Measurements from ENCODE around the gene PAPOLG.

Gene PAPOLG

DNA sequence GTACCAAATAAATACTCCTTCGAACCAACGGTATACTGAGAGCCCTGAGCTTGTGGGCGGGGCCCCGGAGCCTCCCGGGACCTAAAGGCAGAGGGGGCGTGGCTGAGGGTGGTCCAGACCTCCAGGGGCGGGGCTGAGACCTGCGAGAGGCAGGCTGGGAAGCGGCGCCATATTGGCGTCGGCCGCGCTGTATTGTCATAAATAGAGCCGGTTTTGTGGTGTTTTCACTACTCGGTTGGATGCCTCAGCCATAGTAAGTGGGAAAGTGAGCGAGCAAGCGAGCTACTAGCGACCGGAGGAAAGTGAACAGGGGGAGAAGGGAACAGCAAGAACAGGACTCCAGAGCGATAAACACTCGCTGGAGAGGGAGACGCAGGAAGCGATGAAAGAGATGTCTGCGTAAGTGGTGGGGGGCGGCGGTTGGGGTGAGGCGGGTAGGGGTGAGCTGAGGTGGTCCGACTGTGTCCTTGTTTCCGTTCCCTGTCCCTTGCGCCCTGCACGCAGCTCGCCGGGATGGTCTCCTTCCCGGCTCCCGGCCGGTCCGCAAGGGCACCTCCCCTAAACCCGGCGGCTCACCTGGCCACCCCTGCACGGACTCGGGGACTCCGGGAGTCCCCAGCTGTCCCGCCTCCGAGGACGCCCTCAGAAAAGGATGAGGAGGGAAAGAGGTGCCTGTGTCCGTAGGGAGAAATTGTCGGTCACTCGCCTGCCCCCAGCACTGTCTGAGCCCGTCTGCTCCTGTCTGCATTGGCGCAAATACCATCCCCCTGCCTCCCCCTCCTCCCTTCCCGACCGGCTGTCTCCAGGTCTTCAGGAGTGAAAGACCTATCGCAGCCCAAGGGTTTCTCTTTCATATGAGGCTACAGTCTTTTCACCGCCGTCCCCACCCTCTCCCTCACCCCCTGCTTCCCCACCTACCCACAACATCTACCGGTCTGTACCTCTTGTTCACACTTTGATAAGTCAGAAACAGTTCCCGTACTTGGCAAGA is at the start of gene PAPOLG:
PAPOLG (plus strand) TSS at position 172 of the 991 bp plus-strand sequence; CDS start at position 383, 211 bp downstream.
- DNase-seq: peak; percentile 91

DNA sequence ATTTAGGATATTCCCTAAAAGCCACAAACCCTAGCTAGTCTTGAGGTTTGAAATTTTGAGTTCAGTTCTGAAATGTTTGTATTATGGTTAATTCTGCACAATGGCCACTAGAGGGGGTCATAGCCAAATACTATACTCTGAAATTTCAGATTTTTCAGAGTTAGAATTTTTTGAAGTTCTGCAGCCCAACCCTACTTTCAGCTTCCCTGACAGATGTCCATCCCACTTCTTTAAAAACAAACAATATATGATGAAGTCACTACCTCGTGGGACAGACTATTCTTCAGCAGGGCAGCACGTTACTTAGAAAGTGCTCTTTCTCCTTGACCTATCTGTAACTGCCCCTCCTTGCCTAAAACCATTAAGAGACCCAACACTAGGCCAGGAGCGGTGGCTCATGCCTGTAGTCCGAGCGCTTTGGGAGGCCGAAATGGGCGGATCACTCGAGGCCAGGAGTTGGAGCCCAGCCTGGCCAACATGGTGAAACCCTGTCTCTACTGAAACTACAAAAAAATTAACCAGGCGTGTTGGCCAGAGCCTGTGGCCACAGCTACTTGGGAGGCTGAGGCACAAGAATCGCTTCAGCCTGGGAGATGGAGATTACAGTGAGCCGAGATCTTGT is 48.2 kb upstream of the PAPOLG start:
- DNase-seq: peak; percentile 29

DNA sequence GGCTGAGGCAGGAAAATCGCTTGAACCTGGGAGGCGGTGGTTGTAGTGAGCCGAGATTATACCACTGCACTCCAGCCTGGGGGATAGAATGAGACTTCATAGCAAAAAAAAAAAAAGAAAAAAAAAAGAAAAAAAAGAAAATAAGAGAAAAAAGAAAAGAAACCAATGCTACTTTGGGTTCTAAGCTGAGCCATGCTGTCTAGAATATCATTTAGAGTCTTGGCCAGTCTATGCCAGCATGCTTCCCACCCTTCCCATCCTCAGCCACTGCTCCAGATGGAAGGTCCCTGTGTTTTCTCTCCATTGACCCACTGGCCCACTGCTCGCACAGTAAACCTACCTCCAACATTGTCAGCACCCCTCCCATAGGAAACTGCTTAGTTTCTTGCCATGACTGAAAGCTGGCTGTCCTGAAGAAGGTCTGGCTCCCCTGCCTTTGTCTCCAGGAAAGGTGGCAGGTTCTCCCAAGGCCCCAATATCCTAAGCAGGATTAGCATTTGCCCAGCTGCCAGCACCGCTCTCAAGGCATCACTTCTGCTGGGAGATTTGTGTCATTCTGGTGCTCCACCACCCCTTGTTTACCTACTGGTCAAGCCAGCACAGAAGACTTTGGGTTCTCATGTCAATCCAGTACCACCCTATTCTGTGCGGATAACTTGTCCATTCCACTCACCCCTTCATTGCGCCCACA is 47.3 kb upstream of the PAPOLG start:
- DNase-seq: no peak

DNA sequence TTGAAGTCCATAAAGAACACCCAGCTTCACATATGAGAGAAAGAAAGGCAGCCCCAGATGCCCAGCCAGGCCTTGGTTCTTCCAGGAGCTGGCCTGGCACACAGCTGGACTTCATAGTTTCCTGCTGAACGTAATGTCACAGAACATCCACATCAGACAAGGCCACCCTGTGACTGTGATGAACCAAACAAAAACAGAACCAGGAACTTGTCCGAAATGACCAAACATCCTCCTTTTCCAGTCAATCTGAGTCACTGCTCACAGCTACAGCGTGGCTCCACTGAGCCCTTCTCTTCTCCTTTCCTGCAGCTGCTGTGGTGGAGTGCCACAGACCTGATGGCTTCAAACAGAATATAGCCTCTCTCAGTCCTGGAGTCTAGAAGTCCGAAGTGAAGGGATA is 45.4 kb upstream of the PAPOLG start:
- no peak for DNase-seq

DNA sequence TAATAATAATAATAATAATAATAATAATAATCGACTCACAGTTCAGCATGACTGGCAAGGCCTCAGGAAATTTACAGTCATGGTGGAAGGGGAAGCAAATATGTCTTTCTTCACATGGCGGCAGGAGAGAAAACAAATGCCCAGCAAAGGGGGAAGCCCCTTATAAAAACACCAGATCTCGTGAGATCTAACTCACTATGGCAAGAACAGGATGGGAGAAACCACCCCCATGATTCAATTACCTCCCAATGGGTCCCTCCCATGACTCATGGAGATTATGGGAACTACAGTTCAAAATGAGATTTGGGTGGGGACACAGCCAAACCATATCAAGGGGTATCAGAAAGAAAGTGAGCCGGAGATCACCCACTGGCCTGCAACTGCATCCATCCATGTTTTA is 40.5 kb upstream of the PAPOLG start:
- no peak for DNase-seq

DNA sequence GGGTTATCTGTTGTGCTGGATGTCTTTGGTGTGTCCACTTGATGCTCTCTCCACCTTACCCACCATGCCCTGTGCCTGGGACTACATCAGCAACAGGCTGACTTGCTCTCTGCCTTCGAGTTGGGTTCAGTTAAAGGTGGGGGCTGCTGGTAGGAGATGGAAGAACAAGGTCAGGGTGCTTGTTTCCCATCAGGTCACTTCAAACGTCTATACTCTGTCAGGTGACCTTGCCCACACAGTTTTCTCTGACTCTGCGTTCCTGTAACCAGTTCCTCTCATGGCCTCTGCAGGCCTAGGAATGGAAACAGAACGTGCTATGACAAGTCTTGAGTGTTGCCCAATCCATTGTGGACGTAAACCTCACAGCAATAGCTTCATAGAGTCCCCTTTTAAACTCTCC is 38.4 kb upstream of the PAPOLG start:
- DNase-seq: no peak

DNA sequence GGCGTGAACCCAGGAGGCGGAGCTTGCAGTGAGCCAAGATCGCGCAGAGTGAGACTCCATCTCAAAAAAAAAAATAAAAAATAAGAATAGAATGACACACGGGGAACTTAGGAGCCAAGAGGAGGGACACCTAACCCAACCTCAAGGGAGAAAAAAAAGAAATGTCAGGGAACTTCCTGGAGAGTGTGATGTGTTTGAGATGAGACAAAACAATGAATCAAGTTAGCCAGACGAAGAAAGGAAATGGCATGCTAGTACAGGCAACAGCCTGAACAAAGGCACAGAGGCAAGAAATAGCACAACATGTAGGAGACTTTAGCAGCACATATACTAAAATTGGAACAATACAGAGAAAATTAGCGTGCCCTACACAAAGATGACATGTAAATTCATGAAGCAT is 36.7 kb upstream of the PAPOLG start:
- DNase-seq: no peak

DNA sequence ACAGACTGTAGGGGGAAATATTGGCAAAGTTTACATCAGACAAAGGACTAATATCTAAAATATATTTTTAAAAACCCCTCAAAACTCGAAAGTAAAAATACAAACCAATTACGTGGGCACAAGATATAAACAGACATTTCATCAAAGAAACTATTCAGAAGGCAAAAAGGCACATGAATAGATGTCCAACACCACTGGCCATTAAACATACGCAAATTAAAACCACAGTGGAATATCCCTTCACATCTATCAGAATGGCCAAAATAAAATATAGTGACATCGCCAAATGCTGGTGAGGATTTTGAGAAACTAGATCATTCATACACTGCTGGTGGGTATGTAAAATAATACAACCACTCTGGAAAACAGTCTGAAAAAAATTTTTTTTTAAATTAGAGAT is 30.6 kb upstream of the PAPOLG start:
- no peak for DNase-seq

DNA sequence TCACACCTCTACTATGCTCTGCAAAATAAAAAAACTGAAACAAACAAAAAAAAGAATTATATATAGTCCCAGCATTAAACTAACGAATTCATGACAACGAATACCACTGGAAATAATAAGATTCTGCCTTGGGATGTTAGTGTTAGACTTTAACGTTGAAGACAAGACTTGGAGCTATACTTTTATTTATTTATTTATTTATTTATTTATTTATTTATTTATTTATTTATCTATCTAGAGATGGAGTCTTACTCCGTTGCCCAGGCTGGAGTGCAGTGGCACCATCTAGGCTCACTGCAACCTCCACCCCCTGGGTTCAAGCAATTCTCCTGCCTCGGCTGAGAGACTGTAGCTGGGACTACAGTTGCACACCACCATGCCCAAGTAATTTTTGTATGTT is 27.2 kb upstream of the PAPOLG start:
- DNase-seq: no peak

DNA sequence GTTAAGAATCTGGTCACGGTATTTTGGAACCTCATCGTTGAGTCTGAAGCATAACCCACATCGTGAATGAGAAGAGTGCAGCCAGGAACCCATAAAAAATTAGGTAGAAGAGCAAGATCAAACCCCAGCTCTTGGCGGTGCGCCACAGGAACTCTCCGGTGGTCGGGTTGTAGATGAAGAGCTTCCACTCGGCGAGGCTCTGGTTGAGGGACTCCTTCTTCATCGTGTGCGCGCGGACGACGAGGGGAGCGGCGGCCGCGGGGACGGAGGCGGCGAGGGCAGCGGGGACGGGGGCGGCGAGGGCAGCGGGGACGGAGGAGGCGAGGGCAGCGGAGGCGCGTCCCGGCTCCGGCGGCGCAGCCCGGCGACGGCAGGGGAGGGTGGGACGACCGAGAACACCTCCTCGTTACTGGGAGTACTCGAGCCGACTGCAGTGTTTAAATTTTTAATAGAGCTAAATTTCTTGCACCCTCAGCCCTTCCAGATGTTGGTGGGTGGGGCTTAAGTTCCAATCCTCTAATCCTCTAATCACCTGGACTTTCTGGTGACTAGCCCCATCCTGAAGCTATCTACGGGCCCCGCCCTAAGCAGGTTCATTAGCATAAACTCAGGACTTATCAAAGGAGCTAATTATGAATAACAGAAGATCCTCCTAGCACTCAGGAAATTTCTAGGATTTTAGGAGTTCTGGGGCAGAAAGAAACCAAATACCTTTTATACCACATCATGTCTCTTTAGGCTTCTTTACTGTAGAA is 20.4 kb upstream of the PAPOLG start:
- DNase-seq: no peak

DNA sequence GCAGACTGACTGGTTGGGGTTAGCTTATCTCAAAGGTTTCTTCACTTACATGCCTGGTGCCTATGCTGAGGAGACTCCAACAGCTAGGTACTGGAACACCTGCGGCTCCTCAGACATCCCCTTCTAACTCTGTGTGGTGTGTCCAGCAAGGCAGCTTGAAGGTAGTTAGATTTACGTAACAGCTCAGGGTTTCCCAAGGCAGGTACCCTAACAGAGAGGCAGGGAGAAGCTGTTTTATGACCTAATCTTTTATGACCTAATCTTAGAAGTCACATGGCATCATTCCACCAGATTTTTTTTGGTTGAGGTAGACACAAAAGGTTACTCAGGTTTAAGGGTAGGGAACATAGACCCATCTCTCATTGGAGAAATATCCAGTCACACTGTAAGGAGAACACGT is 17.4 kb upstream of the PAPOLG start:
- DNase-seq: no peak

DNA sequence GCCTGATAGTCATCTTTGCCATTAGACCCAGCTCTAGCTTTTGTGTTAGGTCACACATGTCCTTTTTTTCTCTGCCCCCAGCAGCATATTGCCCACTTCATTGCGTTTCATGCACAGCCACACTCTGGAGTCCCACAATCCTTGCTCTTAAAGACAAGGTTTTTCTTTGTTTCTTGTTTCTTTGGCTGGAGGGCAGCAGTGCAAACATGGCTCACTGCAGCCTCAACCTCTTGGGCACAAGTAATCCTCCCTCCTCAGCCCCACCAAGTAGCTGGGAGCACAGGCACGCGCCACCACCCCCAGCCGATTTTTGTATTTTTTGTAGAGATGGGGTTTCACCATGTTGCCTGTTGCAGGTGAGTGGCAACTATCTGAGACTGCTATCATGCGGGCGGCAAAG is 16.9 kb upstream of the PAPOLG start:
- DNase-seq: no peak

DNA sequence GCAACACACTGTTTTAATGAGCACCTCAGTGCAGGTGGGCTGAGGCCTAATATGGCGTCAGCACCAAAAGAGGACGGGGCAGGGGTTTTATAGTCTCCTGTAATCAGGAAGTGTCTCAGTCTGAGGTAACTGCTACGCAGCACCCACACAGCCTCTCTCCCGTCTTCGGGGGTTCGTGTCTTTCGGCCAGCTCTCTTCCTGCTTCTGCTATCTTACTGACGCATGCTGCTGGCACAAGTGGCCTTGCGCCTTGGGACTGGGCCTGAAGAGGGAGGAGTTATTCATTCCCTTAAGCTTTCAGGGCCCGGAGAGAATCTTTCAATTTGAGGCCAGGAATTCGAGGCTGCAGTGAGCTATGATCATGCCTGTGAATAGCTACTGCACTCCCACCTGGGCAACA is 14.5 kb upstream of the PAPOLG start:
- DNase-seq: no peak

DNA sequence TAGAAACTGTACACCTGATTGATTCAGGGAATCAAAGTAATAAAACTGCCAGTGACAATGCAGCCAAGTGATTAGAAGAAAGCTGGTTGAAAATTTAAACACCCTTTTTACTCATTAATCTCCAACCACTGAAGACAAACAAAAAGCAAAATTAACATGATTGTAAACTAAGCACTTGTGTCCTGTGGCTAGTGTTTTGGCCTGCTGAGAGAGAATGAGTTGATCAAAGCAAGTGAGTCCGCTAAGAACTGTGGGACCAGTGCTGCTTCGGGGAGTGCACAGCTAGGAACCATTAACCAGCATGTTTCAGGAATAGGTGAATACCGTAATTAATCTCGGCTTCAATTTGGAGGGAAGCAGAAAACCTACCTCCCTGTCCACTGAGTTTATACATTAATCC is 13.6 kb upstream of the PAPOLG start:
- no peak for DNase-seq

DNA sequence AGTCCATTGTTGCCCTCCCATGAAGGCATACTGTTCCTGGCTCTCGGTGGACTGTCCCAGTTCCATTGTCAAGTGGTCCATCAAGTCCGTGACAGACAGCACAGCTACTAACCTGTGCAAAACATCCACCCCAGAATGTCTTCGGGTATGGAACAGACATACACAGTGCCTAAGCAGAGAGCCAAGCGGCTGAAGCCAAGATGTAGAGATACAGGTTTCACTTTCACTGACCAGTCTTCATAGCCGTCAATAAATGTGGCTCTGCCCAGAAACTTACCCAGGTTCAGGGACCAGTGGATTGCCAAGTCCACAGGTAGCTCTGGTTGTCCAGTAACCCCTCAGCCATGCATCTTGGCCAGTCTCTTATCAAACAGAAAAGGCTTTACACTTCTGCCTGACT is 10.7 kb upstream of the PAPOLG start:
- no peak for DNase-seq

DNA sequence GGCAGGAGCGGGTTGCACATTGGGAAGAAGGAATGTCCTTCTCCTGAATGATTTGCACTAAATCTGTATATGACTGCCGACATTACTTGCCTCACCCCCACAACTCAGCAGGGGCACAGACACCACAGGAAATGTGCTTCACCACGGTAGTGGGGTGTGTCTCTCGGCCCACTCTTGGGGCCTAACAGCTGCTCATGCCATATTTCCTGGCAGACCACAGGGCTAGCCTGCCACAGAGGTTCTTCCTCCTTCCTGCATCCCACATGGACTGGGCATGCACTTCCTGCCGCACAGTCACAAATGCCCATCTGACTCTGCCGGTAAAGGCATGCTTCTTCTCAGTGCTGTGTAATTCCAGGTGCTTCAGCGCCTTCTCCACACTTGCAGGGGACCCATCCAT is 10.3 kb upstream of the PAPOLG start:
- DNase-seq: no peak

DNA sequence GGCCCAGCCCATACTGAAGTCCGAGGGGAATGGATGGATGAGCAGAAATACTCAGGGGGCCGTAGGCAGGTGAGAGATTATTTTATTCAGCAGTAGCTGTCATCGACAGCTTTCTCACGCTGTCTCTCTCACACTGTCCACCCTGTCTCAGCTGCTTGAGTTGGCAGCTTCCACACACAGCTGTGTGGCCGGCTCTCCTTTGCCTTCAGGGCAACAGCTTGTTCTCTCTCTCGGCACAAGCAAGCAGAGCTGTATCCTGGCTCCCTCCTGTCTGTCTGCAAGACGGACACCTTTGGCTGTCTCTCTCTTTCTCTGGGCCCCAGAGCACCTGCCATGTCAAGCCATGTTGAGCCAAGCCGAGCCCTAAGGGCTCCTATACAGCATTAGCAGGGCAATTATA is 9.8 kb upstream of the PAPOLG start:
- no peak for DNase-seq

DNA sequence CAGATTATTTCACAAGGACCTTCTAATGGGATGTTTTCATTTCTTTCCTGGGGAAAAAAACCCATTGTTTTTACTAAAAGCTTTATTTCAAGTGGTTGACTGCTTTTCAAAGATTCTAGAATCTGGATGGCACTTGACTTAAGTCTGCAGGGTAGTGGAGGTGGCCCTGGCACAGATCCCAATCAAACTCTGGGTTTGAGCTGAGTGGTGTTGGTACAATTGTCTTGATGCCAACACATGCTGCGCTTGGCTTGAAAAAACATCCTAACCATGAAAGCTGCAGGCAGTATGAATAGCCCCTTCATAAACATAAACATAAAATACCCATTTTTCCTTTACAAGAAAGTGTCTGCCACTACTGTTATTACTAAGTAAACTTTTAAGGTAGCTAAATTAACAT is 3.6 kb downstream of the PAPOLG start:
- no peak for DNase-seq

DNA sequence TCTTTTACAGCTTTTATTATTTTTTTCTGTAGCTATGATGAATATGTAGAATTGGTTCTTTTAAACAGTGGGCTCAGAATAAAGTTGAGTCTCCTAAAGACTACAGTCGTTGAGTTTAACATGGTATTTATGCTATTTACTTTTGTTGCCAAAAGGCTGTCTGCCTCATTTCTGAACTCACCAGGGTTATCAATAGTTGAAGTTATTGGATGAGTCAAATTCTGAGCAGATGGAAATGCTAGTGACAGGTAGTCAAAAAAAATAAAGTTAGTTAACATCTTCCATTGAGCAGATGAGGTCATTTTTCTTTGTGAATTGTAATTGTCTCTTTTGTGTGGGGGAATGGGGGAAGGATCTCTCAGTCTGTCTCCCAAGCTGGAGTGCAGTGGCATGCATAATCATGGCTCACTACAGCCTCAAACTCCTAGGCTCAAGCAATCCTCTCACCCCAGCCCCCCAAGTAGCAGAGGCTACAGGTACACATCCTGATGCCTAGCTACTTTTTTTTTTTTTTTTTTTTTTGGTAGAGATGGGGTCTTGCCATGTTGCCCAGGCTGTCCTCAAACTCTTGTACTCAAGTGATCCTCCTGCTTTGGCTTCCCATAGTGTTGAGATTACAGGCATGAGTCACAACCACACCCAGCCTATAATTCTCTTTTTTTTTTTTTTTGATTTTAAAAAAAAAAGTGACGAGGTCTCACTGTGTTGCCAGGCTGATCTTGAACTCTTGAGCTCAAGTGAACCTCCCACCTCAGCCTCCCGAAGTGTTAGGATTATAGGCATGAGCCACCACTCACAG is 8.9 kb downstream of the PAPOLG start:
- no peak for DNase-seq

DNA sequence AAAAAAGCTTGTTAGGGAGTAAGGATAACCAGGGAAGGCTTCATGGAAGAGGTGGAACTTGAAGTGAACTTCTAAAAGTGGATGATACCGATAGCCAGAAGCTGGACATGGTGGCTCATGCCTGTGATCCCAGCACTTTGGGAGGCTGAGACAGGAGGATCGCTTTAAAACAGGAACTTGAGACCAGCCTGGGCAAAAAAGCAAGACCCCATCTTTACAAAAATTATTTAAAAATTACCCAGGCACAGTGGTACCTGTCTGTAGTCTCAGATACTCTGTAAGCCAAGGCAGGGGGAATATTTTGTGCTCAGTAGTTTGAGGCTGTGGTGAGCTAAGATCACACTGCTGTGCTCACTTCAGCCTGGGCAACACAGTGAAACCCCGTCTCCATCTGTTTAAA is 10.2 kb downstream of the PAPOLG start:
- no peak for DNase-seq

DNA sequence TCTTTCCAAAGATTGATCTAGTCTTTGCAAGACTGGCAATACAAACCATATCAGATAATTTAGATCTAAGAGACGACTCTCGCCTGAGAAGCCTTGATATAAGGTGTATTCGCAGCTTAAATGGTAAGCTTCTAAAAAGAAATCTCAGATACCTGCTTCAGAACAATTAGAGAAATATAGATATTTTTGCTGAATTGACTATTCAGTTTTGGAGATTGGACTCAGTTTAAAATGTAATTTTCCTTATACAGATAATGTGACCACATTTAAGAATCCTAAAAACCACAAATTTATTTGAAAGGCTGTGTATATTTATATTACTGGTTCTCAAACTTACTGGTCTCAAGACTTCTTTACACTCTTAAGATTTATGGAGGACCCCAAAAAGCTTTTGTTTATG is 15.4 kb downstream of the PAPOLG start:
- DNase-seq: no peak

DNA sequence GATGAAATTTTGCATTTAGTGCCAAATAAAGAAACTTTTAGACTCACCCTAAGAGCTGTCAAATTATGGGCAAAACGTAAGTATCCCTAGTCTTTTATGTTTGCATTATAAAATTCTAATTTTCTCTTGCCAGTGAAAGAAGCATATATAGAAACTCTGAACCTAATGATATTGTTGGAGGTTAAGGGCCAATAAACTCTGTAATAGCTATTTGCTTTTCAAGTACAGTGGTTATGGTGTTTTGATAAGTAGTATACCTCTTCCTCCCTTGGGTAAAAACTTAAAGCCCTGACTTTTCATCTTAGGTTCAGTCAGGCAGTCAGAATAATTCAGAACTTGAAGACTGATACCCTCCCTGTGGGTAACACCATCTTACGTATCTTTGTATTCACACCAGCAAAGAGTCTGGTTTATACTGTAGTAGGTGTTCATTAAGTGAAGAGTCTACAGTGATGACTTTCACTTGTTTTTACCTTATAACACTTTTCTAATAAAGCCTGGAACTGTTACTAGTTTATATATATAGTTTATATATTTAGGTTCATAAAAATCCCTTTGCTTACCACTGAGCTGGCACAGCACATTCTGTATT is 19.1 kb downstream of the PAPOLG start:
- DNase-seq: no peak
